Activated naive CD4-positive, alpha-beta T cell treated with anti-CD3 and anti-CD28 coated beads, Interleukin-2, amount 10 ng/mL, durations not matched to agents 7 days and 5 days (primary cell): ENCODE results near the gene RPL15.
"Not testable (repeated sequence)": the region's sequence is repeated elsewhere in the genome, so short reads cannot be mapped to it uniquely, and the experiment has no call there.

ENCODE experiments used
- CTCF ChIA-PET: fragments of 350-600 bp; sonication (Branson Sonifier 250); formaldehyde crosslinking; loops from one replicate; lab custom pipeline; 2021; ENCODE audit warnings: antibody characterized with exemption; lab: Charles Lee
- DNase-seq: peaks from one replicate; pipeline ENCODE4 v3.0.0-alpha.2; 2020
- H3K27ac Mint-ChIP-seq: one replicate; pipeline ENCODE4 v1.8.0; 2021; ENCODE audit warnings: mild to moderate bottlenecking, moderate library complexity, mixed read lengths
- H3K27me3 Mint-ChIP-seq: one replicate; pipeline ENCODE4 v1.8.0; 2021; ENCODE audit warnings: mild to moderate bottlenecking, mixed read lengths
- H3K36me3 Mint-ChIP-seq: one replicate; pipeline ENCODE4 v1.8.0; 2021; ENCODE audit warnings: mixed read lengths
- H3K4me1 Mint-ChIP-seq: one replicate; pipeline ENCODE4 v1.8.0; 2021; ENCODE audit warnings: mixed read lengths
- H3K4me3 Mint-ChIP-seq: one replicate; pipeline ENCODE4 v1.8.0; 2021; ENCODE audit warnings: mild to moderate bottlenecking, moderate library complexity, mixed read lengths
- H3K9me3 Mint-ChIP-seq: one replicate; pipeline ENCODE4 v1.8.0; 2021; ENCODE audit warnings: mixed read lengths

RPL15 gene

GRCh38 chr3:23916886-23917678 is at the start of gene RPL15, which contains the start of gene NKIRAS1:
Gene RPL15 (plus strand): TSS chr3:23917132. CDS start chr3:23917860, 728 bp downstream.
Gene NKIRAS1 (minus strand): TSS chr3:23916990. CDS start chr3:23910904, 6,086 bp downstream.
- no peaks in the 10 kb centered on the region for H3K9me3 Mint-ChIP-seq
- DNase-seq: peak; percentile 98
- H3K4me3 Mint-ChIP-seq: peak within 1 kb of the TSS; percentile 93
- H3K27ac Mint-ChIP-seq: peak within 1 kb of the TSS; percentile 98
- peaks cover 14% of the 10 kb centered on the region for H3K27me3 Mint-ChIP-seq
- H3K4me1 Mint-ChIP-seq: peaks cover 57% of the 10 kb centered on the region
- CTCF ChIA-PET: interaction anchor here (1.0 to 2.2 kb wide), 3 partner anchors 27 to 30 kb away, joined by 4 to 5 read pairs (median 4); no protein-coding TSS in a partner anchor
- H3K36me3 Mint-ChIP-seq: peaks cover 46% of the 10 kb centered on the region

DNA sequence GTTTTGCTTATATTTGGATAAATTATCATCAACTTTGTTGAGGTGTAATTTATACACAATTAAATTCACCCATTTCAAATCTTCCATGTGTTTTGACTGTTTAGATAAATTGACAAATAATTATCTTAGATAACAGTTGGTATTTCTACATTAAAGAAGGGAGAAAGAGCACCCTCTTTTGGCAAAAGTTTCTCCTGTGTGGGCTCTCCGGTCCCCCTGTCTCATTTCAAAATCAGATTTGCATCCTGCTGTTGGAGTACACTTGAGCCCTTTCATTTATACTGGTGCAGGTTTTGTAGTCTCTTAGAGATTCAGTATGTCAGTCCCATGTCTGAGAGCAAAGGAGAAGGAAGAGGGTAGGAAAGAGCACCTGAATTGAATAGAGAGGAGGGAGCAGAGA is 49.5 kb upstream of the RPL15 start:
- H3K4me1 Mint-ChIP-seq: peaks cover 3% of the 10 kb centered on the region
- no peaks in the 10 kb centered on the region for H3K9me3 Mint-ChIP-seq
- no peak for DNase-seq
- peaks cover 4% of the 10 kb centered on the region for H3K36me3 Mint-ChIP-seq
- H3K27me3 Mint-ChIP-seq: no peaks in the 10 kb centered on the region
- H3K4me3 Mint-ChIP-seq: no peak overlapping the region
- CTCF ChIA-PET: no interaction called here
- H3K27ac Mint-ChIP-seq: no peak overlapping the region

GRCh38 chr3:23867838-23868237 is 49.1 kb upstream of the RPL15 start:
- Mint-ChIP-seq H3K4me1 (peaks cover 3% of the 10 kb centered on the region), H3K27ac (no peak overlapping the region)

DNA sequence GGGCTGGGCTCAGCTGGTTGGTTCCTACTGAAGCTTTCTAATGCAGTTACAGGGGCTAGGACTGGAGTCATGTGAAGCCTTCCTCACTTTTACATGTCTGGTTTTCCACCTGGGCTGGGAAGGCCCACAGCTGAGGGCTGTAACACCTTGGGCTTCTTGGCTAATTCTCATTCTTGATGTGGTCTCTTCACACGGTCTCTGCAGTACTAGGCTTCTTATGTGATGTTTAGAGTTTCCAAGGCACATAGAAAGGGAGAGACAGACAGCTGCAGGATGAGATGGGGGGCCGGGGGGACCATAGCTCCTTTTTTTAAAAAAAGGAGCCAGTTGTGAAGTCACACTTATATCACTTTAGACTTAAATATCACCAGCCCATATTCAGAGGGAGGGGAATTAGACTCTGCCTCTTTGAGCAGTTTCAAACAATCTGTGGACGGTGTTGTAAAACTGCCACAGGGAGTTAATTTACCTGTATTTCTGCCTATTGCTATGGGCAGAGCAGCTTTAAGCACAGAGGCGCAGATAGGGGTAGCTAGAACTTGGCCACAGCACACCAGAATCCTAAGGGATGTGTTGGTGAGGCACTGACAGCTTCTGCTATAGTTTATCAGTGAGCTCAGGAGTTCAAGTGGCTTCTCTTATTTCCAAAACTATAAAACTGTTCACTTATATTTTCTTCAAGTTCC is 46.8 kb upstream of the RPL15 start:
- no peak for DNase-seq
- no peaks in the 10 kb centered on the region for H3K9me3 Mint-ChIP-seq
- H3K36me3 Mint-ChIP-seq: peaks cover 2% of the 10 kb centered on the region
- CTCF ChIA-PET: interaction anchor here (0.5 kb wide), 1 partner anchor 1619 kb away, joined by 3 read pairs; no protein-coding TSS in a partner anchor
- no peaks in the 10 kb centered on the region for H3K27me3 Mint-ChIP-seq
- H3K4me1 Mint-ChIP-seq: no peaks in the 10 kb centered on the region
- no peak overlapping the region for H3K4me3 Mint-ChIP-seq
- H3K27ac Mint-ChIP-seq: no peak overlapping the region

More at GRCh38 chr3:23867838-23868237, 49.1 kb upstream of the RPL15 start:
- DNase-seq: no peak
- H3K9me3 Mint-ChIP-seq: no peaks in the 10 kb centered on the region
- CTCF ChIA-PET: no interaction called here
- peaks cover 4% of the 10 kb centered on the region for H3K36me3 Mint-ChIP-seq
- no peak overlapping the region for H3K4me3 Mint-ChIP-seq
- no peaks in the 10 kb centered on the region for H3K27me3 Mint-ChIP-seq

DNA sequence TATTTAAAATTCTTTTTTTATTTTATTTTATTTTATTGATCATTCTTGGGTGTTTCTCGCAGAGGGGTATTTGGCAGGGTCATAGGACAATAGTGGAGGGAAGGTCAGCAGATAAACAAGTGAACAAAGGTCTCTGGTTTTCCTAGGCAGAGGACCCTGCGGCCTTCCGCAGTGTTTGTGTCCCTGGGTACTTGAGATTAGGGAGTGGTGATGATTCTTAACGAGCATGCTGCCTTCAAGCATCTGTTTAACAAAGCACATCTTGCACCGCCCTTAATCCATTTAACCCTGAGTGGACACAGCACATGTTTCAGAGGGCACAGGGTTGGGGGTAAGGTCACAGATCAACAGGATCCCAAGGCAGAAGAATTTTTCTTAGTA is 46.3 kb upstream of the RPL15 start:
- CTCF ChIA-PET, H3K4me1 Mint-ChIP-seq, DNase-seq, H3K27ac Mint-ChIP-seq, H3K36me3 Mint-ChIP-seq, H3K4me3 Mint-ChIP-seq, H3K9me3 Mint-ChIP-seq, H3K27me3 Mint-ChIP-seq: not testable (repeated sequence)

- H3K36me3 Mint-ChIP-seq, H3K4me1 Mint-ChIP-seq, H3K9me3 Mint-ChIP-seq, CTCF ChIA-PET, H3K4me3 Mint-ChIP-seq, H3K27ac Mint-ChIP-seq, DNase-seq, H3K27me3 Mint-ChIP-seq: not testable (repeated sequence)
Observed at GRCh38 chr3:23871361-23871760, 45.6 kb upstream of the RPL15 start.

DNA sequence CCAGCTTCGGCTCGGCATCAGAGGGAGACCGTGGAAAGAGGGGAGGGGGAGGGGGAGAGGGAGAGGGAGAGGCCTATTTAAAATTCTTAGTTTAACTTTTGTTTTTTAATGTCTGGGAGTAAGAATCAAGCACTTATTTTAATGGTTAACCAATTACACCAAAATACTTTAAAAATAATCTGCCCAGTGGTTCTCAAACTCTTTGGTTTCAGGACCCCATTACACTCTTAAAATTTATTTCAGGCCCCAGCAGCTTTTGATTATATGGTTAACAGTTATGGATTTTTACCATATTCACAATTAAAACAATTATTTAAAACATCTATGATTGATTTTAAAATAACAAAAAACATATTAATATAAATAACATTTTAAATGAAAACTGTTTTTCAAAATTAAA is 44.6 kb upstream of the RPL15 start:
- Mint-ChIP-seq H3K4me1 (no peaks in the 10 kb centered on the region), H3K27ac (no peak overlapping the region), H3K36me3 (peaks cover 1% of the 10 kb centered on the region), H3K9me3 (no peaks in the 10 kb centered on the region), H3K27me3 (no peaks in the 10 kb centered on the region), H3K4me3 (no peak overlapping the region)
- no peak for DNase-seq
- CTCF ChIA-PET: no interaction called here

GRCh38 chr3:23873941-23874340 is 43.0 kb upstream of the RPL15 start:
- Mint-ChIP-seq H3K4me3 (no peak overlapping the region), H3K27me3 (no peaks in the 10 kb centered on the region), H3K36me3 (peaks cover 1% of the 10 kb centered on the region), H3K4me1 (no peaks in the 10 kb centered on the region), H3K27ac (no peak overlapping the region), H3K9me3 (no peaks in the 10 kb centered on the region)
- DNase-seq: no peak
- CTCF ChIA-PET: interaction anchor here (2.1 kb wide), 1 partner anchor 15 kb away, joined by 5 read pairs; no protein-coding TSS in a partner anchor

- CTCF ChIA-PET: interaction anchor here (2.1 kb wide), 1 partner anchor 14 kb away, joined by 5 read pairs; no protein-coding TSS in a partner anchor
- DNase-seq: no peak
Observed at GRCh38 chr3:23874359-23875112, 42.4 kb upstream of the RPL15 start.

GRCh38 chr3:23875113-23875725 is 41.7 kb upstream of the RPL15 start:
- H3K27me3 Mint-ChIP-seq: no peaks in the 10 kb centered on the region
- DNase-seq: no peak
- no peak overlapping the region for H3K27ac Mint-ChIP-seq
- H3K4me3 Mint-ChIP-seq: no peak overlapping the region
- H3K36me3 Mint-ChIP-seq: no peaks in the 10 kb centered on the region
- no peaks in the 10 kb centered on the region for H3K9me3 Mint-ChIP-seq
- CTCF ChIA-PET: interaction anchor here (2.1 kb wide), 1 partner anchor 13 kb away, joined by 5 read pairs; no protein-coding TSS in a partner anchor
- H3K4me1 Mint-ChIP-seq: no peaks in the 10 kb centered on the region

More at GRCh38 chr3:23874359-23875112, 42.4 kb upstream of the RPL15 start:
- H3K4me3 Mint-ChIP-seq: no peak overlapping the region
- no peaks in the 10 kb centered on the region for H3K36me3 Mint-ChIP-seq
- no peaks in the 10 kb centered on the region for H3K9me3 Mint-ChIP-seq
- H3K27me3 Mint-ChIP-seq: no peaks in the 10 kb centered on the region
- H3K4me1 Mint-ChIP-seq: no peaks in the 10 kb centered on the region
- H3K27ac Mint-ChIP-seq: no peak overlapping the region

DNA sequence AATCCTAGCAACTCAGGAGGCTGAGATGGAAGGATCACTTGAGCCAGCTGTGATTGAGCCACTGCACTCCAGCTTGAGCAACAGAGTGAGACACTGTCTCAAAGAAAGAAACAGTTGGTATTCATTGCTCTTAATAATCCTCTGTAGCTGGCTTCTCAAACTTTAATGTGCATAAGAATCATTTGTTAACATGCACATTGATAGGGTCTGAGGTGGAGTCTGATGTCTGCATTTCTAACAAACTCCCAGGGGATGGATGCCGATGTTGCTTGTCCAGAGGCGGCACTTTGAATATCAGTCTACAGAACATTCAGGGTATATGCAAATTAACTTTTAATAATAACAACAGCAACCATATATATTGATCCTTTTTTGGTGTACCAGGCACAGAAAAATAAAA is 40.0 kb upstream of the RPL15 start:
- H3K9me3 Mint-ChIP-seq: no peaks in the 10 kb centered on the region

DNA sequence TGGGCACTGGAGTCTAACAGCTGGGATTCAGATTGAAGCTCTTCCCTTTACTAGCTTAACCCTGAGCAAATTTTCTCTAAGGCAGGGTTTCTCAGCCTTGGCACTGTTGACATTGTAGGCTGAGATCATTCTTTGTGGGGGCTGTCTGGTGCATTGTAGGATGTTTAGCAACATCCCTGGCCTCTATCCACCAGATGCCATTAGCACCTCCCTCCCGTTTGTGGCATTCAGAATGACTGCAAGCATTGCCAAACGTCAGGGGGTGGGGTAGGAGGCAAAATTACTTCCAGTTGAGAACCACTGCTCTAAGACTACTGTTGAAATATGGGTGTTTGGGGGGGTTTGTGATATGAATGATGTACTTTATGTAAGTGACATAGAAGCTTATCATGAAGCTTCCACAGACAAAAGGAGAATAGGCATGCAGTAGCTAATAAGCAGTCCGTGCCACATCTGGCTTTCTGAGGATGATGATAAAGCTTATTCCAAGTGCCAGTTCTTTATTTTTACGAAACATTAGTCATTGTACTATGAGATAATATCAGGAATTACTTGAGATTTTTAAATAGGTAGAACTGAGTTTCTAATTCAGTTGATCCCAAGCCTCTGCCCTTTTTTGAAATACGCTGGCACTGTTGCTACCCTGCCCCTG is 39.5 kb upstream of the RPL15 start:
- DNase-seq: no peak
- no peaks in the 10 kb centered on the region for H3K27me3 Mint-ChIP-seq
- H3K36me3 Mint-ChIP-seq: peaks cover 7% of the 10 kb centered on the region
- CTCF ChIA-PET: interaction anchor here (0.6 kb wide), 1 partner anchor 729 kb away, joined by 3 read pairs; no protein-coding TSS in a partner anchor
- H3K4me3 Mint-ChIP-seq: no peak overlapping the region
- no peaks in the 10 kb centered on the region for H3K9me3 Mint-ChIP-seq
- H3K4me1 Mint-ChIP-seq: peaks cover 9% of the 10 kb centered on the region
- H3K27ac Mint-ChIP-seq: no peak overlapping the region

More for the DNA sequence above, 40.0 kb upstream of the RPL15 start:
- H3K36me3 Mint-ChIP-seq: peaks cover 7% of the 10 kb centered on the region
- no peak overlapping the region for H3K27ac Mint-ChIP-seq
- no peaks in the 10 kb centered on the region for H3K27me3 Mint-ChIP-seq
- H3K4me1 Mint-ChIP-seq: peaks cover 9% of the 10 kb centered on the region
- CTCF ChIA-PET: interaction anchor here (0.6 kb wide), 1 partner anchor 729 kb away, joined by 3 read pairs; no protein-coding TSS in a partner anchor
- H3K4me3 Mint-ChIP-seq: no peak overlapping the region
- DNase-seq: no peak

DNA sequence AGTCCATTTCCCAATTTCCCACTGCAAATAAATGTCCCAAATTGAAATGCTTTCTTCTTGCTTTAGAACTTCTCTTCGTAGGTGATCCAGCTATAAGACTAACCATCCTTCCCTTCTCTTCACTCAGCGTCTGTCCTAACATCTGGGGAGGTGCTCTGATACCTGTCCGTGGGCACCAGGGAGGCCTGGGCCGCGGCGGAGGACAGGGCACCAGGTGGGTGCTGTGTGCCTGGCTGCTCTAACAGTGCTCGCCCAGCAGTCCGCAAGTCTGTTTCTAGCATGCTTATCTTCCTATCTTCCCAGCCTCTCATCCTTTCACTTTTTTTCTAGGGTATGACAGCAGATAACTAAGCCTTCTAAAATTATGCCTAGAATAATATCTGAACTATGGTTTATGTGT is 37.4 kb upstream of the RPL15 start:
- CTCF ChIA-PET: no interaction called here
- Mint-ChIP-seq H3K27ac (no peak overlapping the region), H3K4me1 (peaks cover 9% of the 10 kb centered on the region), H3K27me3 (no peaks in the 10 kb centered on the region), H3K36me3 (peaks cover 7% of the 10 kb centered on the region), H3K4me3 (no peak overlapping the region), H3K9me3 (no peaks in the 10 kb centered on the region)
- DNase-seq: no peak
